Testis (tissue), 2 donors: Measurements from ENCODE around the gene MEGF10.

ENCODE experiments used
- CTCF ChIP-seq, 3 experiments: fragments of 450-650 bp in 2 of 3; fragments of 200-600 bp in 1 of 3; sonication (generic) in 1 of 3; IDR thresholded peaks; one replicate each; pipeline ENCODE4 v1.5.1; 2016 to 2019; ENCODE audit warnings: antibody characterized with exemption in 3 of 3, mild to moderate bottlenecking in 2 of 3, moderate library complexity in 1 of 3
- POLR2A ChIP-seq: fragments of 450-650 bp; IDR thresholded peaks from one replicate; pipeline ENCODE4 v1.6.1; 2017; ENCODE audit warnings: antibody characterized with exemption, mild to moderate bottlenecking, moderate library complexity

GRCh38 chr5:127471211-127471610 lies 180.6 kb downstream of the MEGF10 start:
- TF ChIP-seq CTCF (IDR thresholded peaks at IDR 0.05) (no peak), POLR2A (no peak)
